ENCODE results near the gene TBCB.
"Not testable (repeated sequence)": the region's sequence is repeated elsewhere in the genome, so short reads cannot be mapped to it uniquely, and the experiment has no call there.

The TBCB gene

DNA sequence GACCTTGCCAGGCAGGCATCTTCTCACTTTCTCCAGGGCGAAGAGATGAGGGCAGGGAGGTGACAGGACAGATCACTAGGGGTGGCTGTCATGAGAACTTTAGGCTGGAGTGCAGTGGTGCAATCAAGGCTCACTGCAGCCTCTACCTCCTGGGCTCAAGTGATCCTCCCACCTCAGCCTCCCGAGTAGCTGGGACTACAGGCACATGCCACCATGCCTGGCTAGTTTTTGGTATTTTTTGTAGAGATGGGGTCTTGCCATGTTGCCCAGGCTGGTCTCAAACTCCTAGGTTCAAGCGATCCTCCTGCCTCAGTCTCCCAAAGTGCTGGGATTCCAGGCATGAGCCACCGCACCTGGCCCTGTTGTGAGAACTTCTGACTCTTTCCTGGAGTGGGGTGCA is 19.6 kb downstream of the TBCB start:
- DNase-seq (ENCODE audit: low read depth, low spot score), result not testable (repeated sequence)

DNA sequence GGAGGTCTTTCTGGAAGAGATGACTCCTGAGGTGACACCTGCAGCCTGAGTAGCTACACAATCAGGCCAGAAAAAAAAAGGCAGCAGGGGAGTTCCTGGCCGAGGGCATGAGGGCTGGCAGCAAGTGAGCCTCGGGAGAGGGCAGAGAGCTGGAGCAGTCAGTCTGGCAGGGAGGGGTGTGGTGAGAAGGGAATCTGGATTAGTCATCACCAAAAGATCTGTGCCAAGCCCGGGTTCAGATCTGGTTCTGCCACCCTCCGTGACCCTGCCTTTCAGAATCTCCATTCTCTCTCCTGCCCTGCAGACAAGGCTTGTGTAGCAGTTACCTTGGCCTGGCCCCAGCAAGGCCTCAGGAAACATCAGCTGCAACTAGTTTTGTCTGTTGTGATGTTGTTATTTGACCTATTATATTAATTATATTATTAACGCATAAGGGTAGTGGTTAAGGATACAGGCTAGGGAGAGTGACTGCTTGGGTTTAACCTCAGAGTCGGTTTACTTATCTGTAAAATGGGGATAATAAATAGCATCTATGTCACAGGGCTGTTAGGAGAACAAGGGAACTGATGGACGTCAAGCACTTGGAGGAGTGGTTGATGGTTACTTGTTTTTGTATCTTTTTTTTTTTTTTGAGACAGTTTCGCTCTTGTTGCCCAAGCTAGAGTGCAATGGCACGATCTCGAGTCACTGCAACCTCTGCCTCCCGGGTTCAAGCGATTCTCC is 21.9 kb downstream of the TBCB start:
- peak; percentile 33 for DNase-seq (ENCODE audit: low read depth, low spot score)

DNA sequence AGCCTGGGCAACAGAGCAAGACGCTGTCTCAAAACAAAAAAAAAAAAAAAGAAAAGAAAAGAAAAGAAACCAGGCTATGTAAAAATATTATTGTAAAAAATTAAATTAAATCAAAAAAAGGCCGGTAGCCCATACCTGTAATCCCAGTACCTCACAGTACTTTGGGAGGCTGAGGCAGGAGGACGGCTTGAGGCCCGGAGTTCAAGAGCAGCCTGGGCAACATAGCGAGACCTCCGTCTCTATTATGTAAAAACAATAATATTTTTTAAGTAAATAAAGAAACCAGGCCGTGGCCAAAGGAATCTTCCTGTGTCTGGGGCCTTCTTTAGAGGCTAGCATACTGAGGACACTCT is 23.8 kb downstream of the TBCB start:
- no peak for DNase-seq (ENCODE audit: low read depth, low spot score)

DNA sequence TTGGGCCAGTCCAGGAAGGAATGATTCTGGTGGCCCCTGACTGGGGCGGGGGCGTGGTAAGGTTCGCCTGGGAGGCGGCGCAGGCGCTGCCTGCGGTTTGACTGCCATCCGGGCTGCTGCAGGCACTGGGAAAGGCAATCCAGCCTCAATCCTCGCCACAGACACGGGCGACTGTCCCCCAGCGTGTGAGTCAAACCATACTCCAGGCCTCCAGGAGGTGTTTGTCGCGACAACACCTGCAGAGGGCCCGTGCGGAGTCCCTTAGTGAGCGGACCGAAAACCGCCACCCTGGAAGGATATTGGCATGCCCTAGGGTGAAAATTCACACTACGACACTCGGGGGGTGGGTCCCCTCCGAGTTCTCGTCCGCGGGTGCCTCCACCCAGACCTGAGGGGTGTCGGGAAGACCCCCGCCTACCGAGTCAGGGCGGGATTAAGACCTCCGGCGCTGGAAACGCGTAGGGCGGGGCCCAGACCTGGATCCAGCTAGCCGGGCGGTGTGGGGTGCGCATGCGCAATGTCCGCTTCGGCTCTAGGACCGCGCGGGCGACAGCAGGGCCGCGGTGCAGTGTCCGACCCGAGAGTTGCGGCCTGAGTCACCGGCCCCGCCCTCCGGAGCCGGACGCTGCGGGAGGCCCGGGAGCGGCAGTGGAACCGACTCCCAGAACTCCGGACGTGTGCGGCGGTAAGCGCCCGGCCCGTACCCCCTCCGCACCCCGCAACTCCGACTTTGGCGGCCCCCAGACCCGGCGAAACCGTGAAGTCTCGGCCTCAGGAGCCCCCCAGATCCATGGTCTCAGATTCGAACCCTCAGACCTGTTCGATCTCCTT is 24.4 kb downstream of the TBCB start, which contains the start of gene CAPNS1:
CAPNS1 (plus strand) TSS at position 594 of the 831 bp plus-strand sequence. CDS start 946 bp downstream, outside the sequence.
- DNase-seq (ENCODE audit: low read depth, low spot score), result peak; percentile 98

DNA sequence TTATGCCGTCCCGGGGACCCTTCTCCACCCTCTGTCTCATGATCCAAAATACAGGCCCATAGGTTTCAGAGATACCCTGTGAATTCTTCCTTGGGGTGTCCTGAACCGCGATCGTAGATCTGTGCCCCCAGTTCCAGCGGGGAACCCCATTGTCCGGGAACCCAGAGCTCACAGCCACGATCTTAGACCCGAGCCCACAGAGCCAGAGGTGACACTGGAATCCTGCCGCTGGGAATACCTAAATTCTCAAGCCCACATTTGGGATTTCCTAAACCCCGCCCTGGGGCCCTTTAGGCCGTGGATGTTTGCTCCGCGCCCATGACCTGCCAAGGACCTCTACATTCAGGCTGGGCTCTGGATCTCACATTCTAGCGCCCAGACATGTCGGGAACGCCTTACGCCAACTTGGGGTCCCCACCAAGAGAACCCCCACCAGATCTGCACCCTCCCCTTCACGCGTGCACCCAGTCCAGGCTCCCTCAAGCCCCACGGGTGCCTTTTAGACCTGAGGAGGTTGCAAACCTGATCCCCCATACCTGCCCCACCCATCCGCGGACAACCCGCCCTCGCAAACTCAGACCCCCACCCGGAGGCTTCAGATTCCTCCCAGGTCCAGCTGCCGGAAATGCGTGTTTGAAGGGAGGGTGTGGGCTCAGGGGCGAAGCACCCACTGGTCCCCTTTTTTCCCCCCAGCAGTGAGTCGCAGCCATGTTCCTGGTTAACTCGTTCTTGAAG is 25.2 kb downstream of the TBCB start:
- DNase-seq (ENCODE audit: low read depth, low spot score), result peak; percentile 72

- DNase-seq (ENCODE audit: low read depth, low spot score), result peak; percentile 96
Observed at GRCh38 chr19:36141039-36141927, 26.0 kb downstream of the TBCB start.

DNA sequence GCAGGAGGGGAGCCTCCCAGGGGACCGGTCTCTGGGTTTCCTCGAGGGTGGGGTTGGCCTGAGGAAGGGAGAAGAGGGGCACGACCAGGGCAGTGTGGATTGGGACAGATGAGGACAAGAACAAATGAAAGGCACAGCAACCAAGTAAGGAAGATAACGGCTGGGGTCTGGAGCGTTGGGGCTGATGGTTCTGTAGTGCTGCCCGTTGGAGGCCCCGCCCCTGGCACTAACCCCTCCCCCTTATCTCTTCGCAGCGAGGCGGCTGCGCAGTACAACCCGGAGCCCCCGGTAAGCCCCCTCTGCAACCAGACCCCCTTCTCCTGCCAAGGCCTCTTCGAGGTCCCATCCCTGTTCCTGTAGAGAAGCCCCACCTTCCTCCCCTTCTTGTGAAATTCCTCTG is 26.8 kb downstream of the TBCB start:
- no peak for DNase-seq (ENCODE audit: low read depth, low spot score)

- DNase-seq (ENCODE audit: low read depth, low spot score), result no peak
Observed at GRCh38 chr19:36142496-36142895, 27.2 kb downstream of the TBCB start.

DNA sequence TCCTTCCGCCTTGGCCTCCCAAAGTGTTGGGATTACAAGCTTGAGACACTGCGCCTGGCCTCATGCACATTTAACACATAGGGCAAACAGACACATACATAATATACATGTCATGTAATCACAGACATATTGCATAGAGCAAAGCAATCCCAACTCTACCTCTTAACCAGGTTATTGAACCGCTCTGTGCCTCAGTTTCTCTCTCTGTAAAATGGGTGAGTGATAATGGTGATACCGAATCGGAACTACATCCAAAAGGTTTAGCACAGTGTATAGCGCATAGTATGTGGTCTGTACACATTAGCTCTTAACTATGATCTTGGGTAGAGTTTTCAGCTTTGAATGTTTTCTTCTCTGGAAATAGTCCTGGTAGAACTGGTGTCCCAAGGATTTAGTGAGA is 29.4 kb downstream of the TBCB start:
- no peak for DNase-seq (ENCODE audit: low read depth, low spot score)

DNA sequence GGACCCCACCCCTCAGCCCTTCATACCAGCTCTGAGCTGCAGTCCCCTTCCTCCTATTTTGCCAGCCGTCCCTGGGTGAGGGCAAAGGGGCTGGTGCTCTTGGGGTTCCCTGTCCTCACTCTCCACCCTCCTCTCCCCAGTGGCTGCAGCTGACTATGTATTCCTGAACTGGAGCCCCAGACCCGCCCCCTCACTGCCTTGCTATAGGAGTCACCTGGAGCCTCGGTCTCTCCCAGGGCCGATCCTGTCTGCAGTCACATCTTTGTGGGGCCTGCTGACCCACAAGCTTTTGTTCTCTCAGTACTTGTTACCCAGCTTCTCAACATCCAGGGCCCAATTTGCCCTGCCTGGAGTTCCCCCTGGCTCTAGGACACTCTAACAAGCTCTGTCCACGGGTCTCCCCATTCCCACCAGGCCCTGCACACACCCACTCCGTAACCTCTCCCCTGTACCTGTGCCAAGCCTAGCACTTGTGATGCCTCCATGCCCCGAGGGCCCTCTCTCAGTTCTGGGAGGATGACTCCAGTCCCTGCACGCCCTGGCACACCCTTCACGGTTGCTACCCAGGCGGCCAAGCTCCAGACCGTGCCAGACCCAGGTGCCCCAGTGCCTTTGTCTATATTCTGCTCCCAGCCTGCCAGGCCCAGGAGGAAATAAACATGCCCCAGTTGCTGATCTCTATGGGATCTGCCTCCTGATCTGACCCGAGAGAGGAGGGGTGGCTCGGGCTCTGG is 34.6 kb downstream of the TBCB start:
- DNase-seq (ENCODE audit: low read depth, low spot score), result no peak

- DNase-seq (ENCODE audit: low read depth, low spot score), result no peak
Observed at GRCh38 chr19:36150586-36150985, 35.3 kb downstream of the TBCB start.

- DNase-seq (ENCODE audit: low read depth, low spot score), result peak; percentile 66
Observed at GRCh38 chr19:36151144-36152018, 36.1 kb downstream of the TBCB start.

DNA sequence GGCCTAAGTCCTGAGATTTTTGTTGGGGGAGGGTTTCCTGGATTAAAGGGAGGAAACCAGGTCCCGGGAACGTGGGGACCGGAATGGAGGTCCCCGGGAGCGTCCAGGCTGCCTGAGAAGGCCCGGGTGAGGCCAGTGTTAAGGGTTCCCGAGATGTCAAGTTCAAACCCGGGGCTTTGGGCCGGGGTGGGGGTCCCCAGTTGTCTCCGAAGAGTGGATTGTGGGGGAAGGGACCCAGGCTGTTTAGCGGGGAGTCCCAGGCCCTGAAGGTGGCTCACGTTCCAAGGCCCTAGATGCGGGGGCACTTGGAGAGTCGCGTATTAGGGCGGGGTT is 36.7 kb downstream of the TBCB start:
- no peak for DNase-seq (ENCODE audit: low read depth, low spot score)

- no peak for DNase-seq (ENCODE audit: low read depth, low spot score)
Observed at GRCh38 chr19:36152352-36153091, 37.3 kb downstream of the TBCB start, which contains the start of gene COX7A1. TSS of gene COX7A1 (minus strand) at chr19:36152447. CDS start at chr19:36152407, 40 bp downstream.

DNA sequence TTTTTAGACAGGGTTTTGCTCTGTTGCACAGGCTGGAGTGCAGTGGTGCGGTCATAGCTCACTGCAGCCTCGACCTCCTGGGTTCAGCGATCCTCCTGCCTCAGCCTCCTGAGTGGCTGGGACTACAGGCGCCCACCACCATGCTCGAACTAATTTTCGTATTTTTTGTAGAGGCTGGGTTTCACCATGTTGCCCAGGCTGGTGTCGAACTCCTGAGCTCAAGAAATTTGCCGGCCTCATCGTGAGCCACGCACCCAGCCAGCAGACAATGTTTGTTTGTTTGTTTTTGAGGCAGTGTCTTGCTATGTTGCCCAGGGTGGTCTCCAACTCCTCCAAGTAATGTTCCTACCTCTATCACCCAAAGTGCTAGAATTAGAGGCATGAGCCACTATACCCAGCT is 37.9 kb downstream of the TBCB start:
- no peak for DNase-seq (ENCODE audit: low read depth, low spot score)

GRCh38 chr19:36160821-36161596 is 45.7 kb downstream of the TBCB start:
- no peak for DNase-seq (ENCODE audit: low read depth, low spot score)

DNA sequence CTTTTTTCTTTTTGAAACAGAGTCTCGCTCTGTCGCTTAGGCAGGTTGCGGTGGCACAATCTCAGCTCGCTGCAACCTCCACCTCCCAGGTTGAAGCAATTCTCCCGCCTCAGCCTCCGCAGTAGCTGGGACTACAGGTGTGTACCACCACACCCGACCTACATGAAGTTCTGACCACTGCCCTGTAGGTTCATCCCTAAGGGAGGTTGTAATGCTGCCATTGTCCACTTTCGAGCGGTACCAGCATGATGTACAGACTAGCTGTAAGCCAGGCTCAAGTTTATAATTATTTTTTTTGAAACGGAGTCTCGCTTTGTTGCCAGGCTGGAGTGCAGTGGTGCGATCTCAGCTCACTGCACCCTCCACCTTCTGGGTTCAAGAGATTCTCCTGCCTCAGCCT is 48.5 kb downstream of the TBCB start:
- no peak for DNase-seq (ENCODE audit: low read depth, low spot score)

DNA sequence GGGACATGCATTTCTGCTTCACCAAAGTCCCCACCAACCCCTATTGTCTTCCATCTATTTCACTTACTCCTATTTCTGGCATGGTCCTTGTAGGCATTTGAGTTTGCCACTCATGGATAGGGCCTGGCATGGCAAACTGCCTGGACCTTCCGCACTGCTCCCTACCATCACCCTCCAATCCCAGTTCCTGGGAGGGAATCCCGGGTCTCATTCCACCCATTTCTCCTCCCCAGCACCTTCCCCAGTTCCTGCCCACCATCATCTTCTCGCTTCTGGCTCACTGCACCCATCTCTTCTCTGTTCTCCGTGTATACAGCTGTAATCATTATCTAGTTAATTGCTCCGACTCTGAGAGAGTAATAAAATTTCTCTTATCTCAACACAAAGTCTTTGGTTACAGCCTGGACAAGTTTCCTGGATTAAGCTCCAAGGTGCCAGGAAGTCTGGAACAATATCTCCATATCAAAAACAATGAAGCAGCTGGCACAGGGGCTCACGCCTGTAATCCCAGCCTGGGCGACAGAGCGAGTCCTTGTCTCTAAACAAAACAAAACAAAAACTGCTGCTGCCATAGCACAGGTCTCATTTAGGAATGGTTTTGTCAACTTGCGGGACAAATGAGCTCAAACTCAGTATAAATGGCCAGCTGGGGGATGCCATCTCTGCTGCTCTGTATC is 54.0 kb downstream of the TBCB start:
- peak; percentile 23 for DNase-seq (ENCODE audit: low read depth, low spot score)
